T-cell (primary cell): Measurements from ENCODE around the gene TEAD3. TPM values are rescaled to one million over a fixed set of nuclear protein-coding genes. Genes with fewer than 3 reads are reported as not detected.
A peak's percentile ranks its signal among the peaks of the same experiment; 100 is the strongest.

Experiments
- ATAC-seq, 4 experiments: fragments of 200-7000 bp in 3 of 4; fragments of 150-1000 bp in 1 of 4; cut with Tn5 transposase; replicated peaks in 1 of 4; 1 replicate in 3 of 4; 2 replicates in 1 of 4; pipeline ENCODE4 v1.10.0; 2021; ENCODE audit warnings: moderate library complexity in 3 of 4, mild to moderate bottlenecking in 2 of 4, moderate number of reproducible peaks in 1 of 4
- CTCF ChIA-PET, 2 donors: fragments of 300-600 bp; sonication (Branson Sonifier 250); formaldehyde crosslinking; loops; one replicate each; lab custom pipeline; 2022; ENCODE audit warnings: antibody characterized with exemption in 2 of 2; lab: Charles Lee
- POLR2A ChIA-PET, 2 donors: fragments of 300-600 bp; sonication (Branson Sonifier 250); formaldehyde crosslinking; loops; one replicate each; lab custom pipeline; 2022; ENCODE audit warnings: antibody characterized with exemption in 2 of 2; lab: Charles Lee
- DNase-seq, 35 experiments: peaks; one replicate each; pipeline versions ENCODE4 v3.0.0 to v3.0.0-alpha.2; 2013 to 2023
- H3K27ac ChIP-seq: one replicate; pipeline ENCODE4 v1.5.1; 2013; ENCODE audit warnings: low read length
- H3K27me3 ChIP-seq, 2 experiments: replicated peaks in 1 of 2; 1 replicate in 1 of 2; 2 replicates in 1 of 2; pipeline versions ENCODE4 v1.6.1 to v1.7.0; 2013; ENCODE audit warnings: low read length in 1 of 2, mixed read lengths in 1 of 2; ENCODE audit not compliant: control insufficient read depth in 2 of 2, insufficient read depth in 2 of 2; ENCODE audit errors: extremely low read depth in 1 of 2
- H3K36me3 ChIP-seq, 2 donors: 1 replicate in 1 of 2; 2 replicates in 1 of 2; pipeline versions ENCODE4 v1.6.1 to v1.7.0; 2013; ENCODE audit warnings: low read length in 1 of 2; ENCODE audit not compliant: control insufficient read depth in 2 of 2, insufficient read depth in 1 of 2; ENCODE audit errors: extremely low read depth in 1 of 2
- H3K4me1 ChIP-seq, 2 experiments: 1 replicate in 1 of 2; 2 replicates in 1 of 2; pipeline versions ENCODE4 v1.6.1 to v1.7.0; 2013; ENCODE audit warnings: low read length in 2 of 2, mixed read lengths in 1 of 2; ENCODE audit not compliant: insufficient read depth in 2 of 2, control insufficient read depth in 1 of 2; ENCODE audit errors: extremely low read depth in 1 of 2
- H3K4me3 ChIP-seq, 2 donors: 1 replicate in 1 of 2; 2 replicates in 1 of 2; pipeline versions ENCODE4 v1.5.1 to v1.7.0; 2013; ENCODE audit warnings: mild to moderate bottlenecking in 2 of 2, low read length in 1 of 2, moderate library complexity in 1 of 2; ENCODE audit not compliant: control insufficient read depth in 1 of 2; ENCODE audit errors: extremely low read depth in 1 of 2
- H3K9me3 ChIP-seq: 2 replicates; pipeline ENCODE4 v1.7.0; 2013
- H3K27ac Mint-ChIP-seq, 2 donors: one replicate each; pipeline ENCODE4 v1.8.0; 2020 to 2021; ENCODE audit warnings: mild to moderate bottlenecking in 2 of 2, mixed read lengths in 2 of 2
- H3K27me3 Mint-ChIP-seq, 2 donors: one replicate each; pipeline ENCODE4 v1.8.0; 2021 to 2022; ENCODE audit warnings: mixed read lengths in 2 of 2
- H3K36me3 Mint-ChIP-seq: one replicate; pipeline ENCODE4 v1.8.0; 2021; ENCODE audit warnings: mixed read lengths
- H3K4me1 Mint-ChIP-seq, 3 donors: one replicate each; pipeline ENCODE4 v1.8.0; 2020 to 2022; ENCODE audit warnings: mixed read lengths in 3 of 3, mild to moderate bottlenecking in 1 of 3
- H3K4me3 Mint-ChIP-seq, 3 donors: one replicate each; pipeline ENCODE4 v1.8.0; 2020 to 2022; ENCODE audit warnings: mild to moderate bottlenecking in 3 of 3, mixed read lengths in 3 of 3, moderate library complexity in 3 of 3
- H3K9me3 Mint-ChIP-seq, 3 donors: one replicate each; pipeline ENCODE4 v1.8.0; 2020 to 2022; ENCODE audit warnings: mixed read lengths in 3 of 3
- WGBS: methylation state at CpG from one replicate; pipeline ENCODE4 v1.1.5; 2013; ENCODE audit warnings: missing lambda C conversion rate; ENCODE audit not compliant: insufficient coverage; 5-methylcytosine and 5-hydroxymethylcytosine counted together
- total RNA-seq, 35 experiments: library from RNA in 6 of 35; stranded (reverse) in 6 of 35; fragments of 120-200 nt in 1 of 35; gene quantifications; one replicate each; pipeline versions ENCODE4 v1.2.1 to v1.2.4 and lab custom pipeline; 2013 to 2026

The TEAD3 gene
- total RNA-seq, 5 donors from 2014 or later (not counting 1 experiment from before 2014, with no cell fraction given) = 0.26 to 0.53 (median 0.41) TPM; not detected in 2

- 75% methylated on average over 2 of the region's 20 CpGs for WGBS
- Histone ChIP-seq H3K36me3 (peaks cover 6 to 10% of the 10 kb centered on the region in 2 donors), H3K4me3 (peak overlapping the region in 1 of 2 donors; percentile 63), H3K27me3 (peaks cover 0 to 2% of the 10 kb centered on the region in 2 experiments), H3K9me3 (no peaks in the 10 kb centered on the region), H3K4me1 (peaks cover 9 to 29% of the 10 kb centered on the region in 2 experiments), H3K27ac (peak overlapping the region; percentile 57)
- H3K27ac Mint-ChIP-seq = peak overlapping the region; percentile 66 to 73
- POLR2A ChIA-PET = interaction anchor here (0.6 to 0.7 kb wide), 4 partner anchors 75 to 1807 kb away, joined by 3 read pairs; no protein-coding TSS in a partner anchor
- no peaks in the 10 kb centered on the region for H3K27me3 Mint-ChIP-seq
- peaks cover 41 to 49% (median 43%) of the 10 kb centered on the region in 3 donors for H3K4me1 Mint-ChIP-seq
- CTCF ChIA-PET = interaction anchor here (0.5 to 6.5 kb wide), 11 partner anchors 15 to 1137 kb away, joined by 3 to 67 read pairs (median 4); partner anchors contain the start of genes DEF6 (in 1 of the 2) and PPARD (in 1 of the 2)
- peaks cover 12% of the 10 kb centered on the region for H3K36me3 Mint-ChIP-seq
- ATAC-seq = no peak
- no peak for DNase-seq
- no peaks in the 10 kb centered on the region for H3K9me3 Mint-ChIP-seq
- peak overlapping the region; percentile 79 to 83 (median 81) for H3K4me3 Mint-ChIP-seq
These were observed 45.3 kb downstream of the TEAD3 start for GRCh38 chr6:35451354-35452182.

- no peaks in the 10 kb centered on the region for H3K36me3 Mint-ChIP-seq
- ATAC-seq (peak; percentile 55 to 68 (median 58)), DNase-seq (peak in 18 of 35 experiments; percentile 14 to 78 (median 25))
- Histone ChIP-seq H3K27ac (no peak overlapping the region), H3K27me3 (peaks cover 0 to 2% of the 10 kb centered on the region in 2 experiments), H3K4me1 (peaks cover 9 to 41% of the 10 kb centered on the region in 2 experiments), H3K36me3 (no peaks in the 10 kb centered on the region), H3K4me3 (no peak overlapping the region), H3K9me3 (no peaks in the 10 kb centered on the region)
- peak overlapping the region in 1 of 2 donors; percentile 66 for H3K27ac Mint-ChIP-seq
- no peaks in the 10 kb centered on the region for H3K9me3 Mint-ChIP-seq
- ChIA-PET POLR2A (interaction anchor here in 1 of 2 donors (0.5 kb wide), 1 partner anchor 101 kb away, joined by 6 read pairs; no protein-coding TSS in a partner anchor), CTCF (interaction anchor here (0.5 to 6.5 kb wide), 20 partner anchors 18 to 194 kb away, joined by 3 to 67 read pairs (median 4); partner anchors contain the start of genes PPARD (in 2 of the 2), DEF6 (in 1 of the 2) and RPL10A (in 1 of the 2))
- H3K4me3 Mint-ChIP-seq = no peak overlapping the region
- 18% methylated on average over 5 of the region's 14 CpGs for WGBS
- H3K27me3 Mint-ChIP-seq = no peaks in the 10 kb centered on the region
- peaks cover 41 to 44% (median 42%) of the 10 kb centered on the region in 3 donors for H3K4me1 Mint-ChIP-seq
These were observed 47.5 kb downstream of the TEAD3 start for GRCh38 chr6:35449287-35449881.

GRCh38 chr6:35448191-35448590 lies 48.7 kb downstream of the TEAD3 start:
- DNase-seq = no peak
- H3K9me3 ChIP-seq = no peaks in the 10 kb centered on the region
- Mint-ChIP-seq H3K36me3 (no peaks in the 10 kb centered on the region), H3K9me3 (no peaks in the 10 kb centered on the region), H3K4me1 (peaks cover 31 to 34% (median 31%) of the 10 kb centered on the region in 3 donors), H3K4me3 (no peak overlapping the region), H3K27ac (no peak overlapping the region), H3K27me3 (no peaks in the 10 kb centered on the region)
- peaks cover 0 to 2% of the 10 kb centered on the region in 2 experiments for H3K27me3 ChIP-seq
- WGBS = 90% methylated on average over 2 of the region's 7 CpGs
- POLR2A ChIA-PET = interaction anchor here in 1 of 2 donors (0.5 kb wide), 1 partner anchor 17 kb away, joined by 5 read pairs; no protein-coding TSS in a partner anchor
- H3K36me3 ChIP-seq = no peaks in the 10 kb centered on the region
- no peak for ATAC-seq
- H3K4me3 ChIP-seq = no peak overlapping the region
- CTCF ChIA-PET = interaction anchor here (0.6 to 6.5 kb wide), 7 partner anchors 13 to 155 kb away, joined by 3 to 67 read pairs (median 3); partner anchors contain the start of gene PPARD (in 1 of the 2)
- no peak overlapping the region for H3K27ac ChIP-seq
- H3K4me1 ChIP-seq = peaks cover 6 to 36% of the 10 kb centered on the region in 2 experiments

- no peak overlapping the region for H3K4me3 Mint-ChIP-seq
- H3K36me3 Mint-ChIP-seq = no peaks in the 10 kb centered on the region
- no peaks in the 10 kb centered on the region for H3K9me3 Mint-ChIP-seq
- Histone ChIP-seq H3K4me1 (peaks cover 0 to 20% of the 10 kb centered on the region in 2 experiments), H3K36me3 (no peaks in the 10 kb centered on the region), H3K27ac (no peak overlapping the region), H3K4me3 (no peak overlapping the region), H3K27me3 (peaks cover 0 to 2% of the 10 kb centered on the region in 2 experiments), H3K9me3 (no peaks in the 10 kb centered on the region)
- WGBS = 73% methylated on average over 6 of the region's 7 CpGs
- H3K27me3 Mint-ChIP-seq = no peaks in the 10 kb centered on the region
- ATAC-seq (no peak), DNase-seq (peak in 1 of 35 experiments; percentile 16)
- POLR2A ChIA-PET = interaction anchor here in 1 of 2 donors (0.7 kb wide), 1 partner anchor 177 kb away, joined by 3 read pairs; no protein-coding TSS in a partner anchor
- CTCF ChIA-PET = interaction anchor here in 1 of 2 donors (1.3 kb wide), 1 partner anchor 21 kb away, joined by 4 read pairs; no protein-coding TSS in a partner anchor
- H3K4me1 Mint-ChIP-seq = peaks cover 15 to 17% (median 17%) of the 10 kb centered on the region in 3 donors
- no peak overlapping the region for H3K27ac Mint-ChIP-seq
These were observed 51.2 kb downstream of the TEAD3 start for GRCh38 chr6:35445691-35446090.

- no peaks in the 10 kb centered on the region for H3K36me3 ChIP-seq
- ChIA-PET POLR2A (no interaction called here), CTCF (interaction anchor here in 1 of 2 donors (1.1 to 1.3 kb wide), 2 partner anchors 24 to 101 kb away, joined by 3 to 5 read pairs; partner anchors contain the start of genes PPARD and RPL10A)
- DNase-seq = no peak
- peaks cover 0 to 13% of the 10 kb centered on the region in 2 experiments for H3K4me1 ChIP-seq
- peaks cover 0 to 2% of the 10 kb centered on the region in 2 experiments for H3K27me3 ChIP-seq
- no peaks in the 10 kb centered on the region for H3K9me3 ChIP-seq
- no peak overlapping the region for H3K27ac ChIP-seq
- no peak for ATAC-seq
- Mint-ChIP-seq H3K36me3 (no peaks in the 10 kb centered on the region), H3K27ac (no peak overlapping the region), H3K27me3 (no peaks in the 10 kb centered on the region), H3K4me3 (no peak overlapping the region), H3K9me3 (no peaks in the 10 kb centered on the region), H3K4me1 (peaks cover 5 to 8% (median 7%) of the 10 kb centered on the region in 3 donors)
- no peak overlapping the region for H3K4me3 ChIP-seq
- WGBS = 100% methylated on average over 3 of the region's 9 CpGs
These were observed 53.4 kb downstream of the TEAD3 start for GRCh38 chr6:35443341-35444030.
